HEK293T (cell line): ENCODE measurements around the gene REELD1.

Experiments
- ARNT ChIP-seq: fragments of 450-650 bp; IDR thresholded peaks from 2 replicates; pipeline ENCODE4 v1.6.1; 2017; ENCODE audit warnings: mild to moderate bottlenecking
- BHLHE40 ChIP-seq: fragments of 450-650 bp; IDR thresholded peaks from 2 replicates; pipeline ENCODE4 v1.6.1; 2016; ENCODE audit warnings: mild to moderate bottlenecking, moderate library complexity, borderline replicate concordance
- CTBP1 ChIP-seq: fragments of 450-650 bp; IDR thresholded peaks from 2 replicates; pipeline ENCODE4 v1.6.1; 2016; ENCODE audit warnings: borderline replicate concordance
- ELF4 ChIP-seq: fragments of 450-650 bp; IDR thresholded peaks from 2 replicates; pipeline ENCODE4 v1.6.1; 2017; ENCODE audit warnings: antibody characterized with exemption
- FOXA1 ChIP-seq: fragments of 450-650 bp; IDR thresholded peaks from 2 replicates; pipeline ENCODE4 v1.6.1; 2016; ENCODE audit warnings: mild to moderate bottlenecking
- FOXK2 ChIP-seq: fragments of 450-650 bp; IDR thresholded peaks from 2 replicates; pipeline ENCODE4 v1.6.1; 2016; ENCODE audit warnings: mild to moderate bottlenecking
- FOXM1 ChIP-seq: fragments of 450-650 bp; IDR thresholded peaks from 2 replicates; pipeline ENCODE4 v1.6.1; 2017; ENCODE audit warnings: mild to moderate bottlenecking, borderline replicate concordance
- L3MBTL2 ChIP-seq: fragments of 450-650 bp; conservative IDR thresholded peaks from 2 replicates; pipeline ENCODE4 v1.6.1; 2016; ENCODE audit warnings: mild to moderate bottlenecking
- SP1 ChIP-seq: fragments of 450-650 bp; IDR thresholded peaks from 2 replicates; pipeline ENCODE4 v1.6.1; 2017
- SUZ12 ChIP-seq: fragments of 450-650 bp; IDR thresholded peaks from 2 replicates; pipeline ENCODE4 v1.6.1; 2016; ENCODE audit warnings: mild to moderate bottlenecking
- TARDBP ChIP-seq: fragments of 450-650 bp; IDR thresholded peaks from 2 replicates; pipeline ENCODE4 v1.6.1; 2016

DNA sequence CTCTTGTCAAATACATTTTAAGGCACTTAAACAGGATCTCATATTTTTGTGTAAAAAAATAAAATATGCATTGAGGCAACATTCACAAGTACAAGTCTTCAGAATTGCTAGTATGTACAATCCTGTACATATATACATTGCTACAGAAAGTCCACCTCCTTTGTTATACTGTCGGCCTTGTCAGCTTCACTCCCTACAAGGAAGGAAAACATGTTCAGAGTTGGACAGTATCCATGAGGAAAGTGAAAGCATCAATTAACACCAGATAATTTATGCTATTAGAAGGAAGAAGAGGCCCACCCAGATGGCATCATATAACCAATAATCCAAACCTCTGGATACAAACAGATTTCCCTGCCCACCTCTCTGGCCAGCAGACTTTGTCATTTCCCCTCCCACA, 42.0 kb downstream of the REELD1 start:
- TF ChIP-seq BHLHE40, result no peak
- no peak for TF ChIP-seq L3MBTL2
- TF ChIP-seq SUZ12, result no peak
- TF ChIP-seq FOXM1, result no peak
- no peak for TF ChIP-seq CTBP1
- no peak for TF ChIP-seq FOXK2
- TF ChIP-seq SP1, result no peak
- TF ChIP-seq FOXA1, result no peak
- TF ChIP-seq ARNT, result no peak
- TF ChIP-seq ELF4, result no peak
- TF ChIP-seq TARDBP, result no peak
